HG03045 (cell line): ENCODE measurements around the gene CLASRP.

Source experiments
- ATAC-seq: cut with Tn5 transposase; IDR thresholded peaks from one replicate; pipeline ENCODE4 v1.9.1; 2021; ENCODE audit warnings: mild to moderate bottlenecking, moderate library complexity; ENCODE audit not compliant: unreplicated experiment

Gene CLASRP

DNA sequence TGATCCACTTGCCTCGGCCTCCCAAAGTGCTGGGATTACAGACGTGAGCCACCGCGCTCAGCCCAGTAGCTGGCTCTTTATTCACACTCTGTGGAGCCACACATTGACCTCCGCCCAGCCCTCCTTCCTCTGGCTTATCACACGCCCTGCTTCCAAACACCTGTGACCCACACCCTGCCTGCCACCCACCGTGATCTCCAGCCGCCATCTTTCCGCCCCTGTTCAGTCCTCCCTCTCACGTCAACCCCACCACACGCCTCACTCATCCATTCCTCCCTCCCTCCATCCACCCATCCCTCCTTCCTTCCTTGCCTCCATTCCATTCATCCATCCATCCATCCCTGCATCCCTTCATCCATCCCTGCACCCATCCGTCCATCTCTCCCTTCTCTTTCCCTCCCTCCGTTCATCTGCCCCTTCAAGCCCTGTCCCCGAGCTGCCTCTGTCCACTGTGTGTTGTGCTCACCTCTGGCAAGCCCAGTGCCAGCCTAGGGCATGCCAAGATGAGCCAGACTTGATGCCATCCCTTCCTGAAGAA lies 19.8 kb downstream of the CLASRP start:
- no peak for ATAC-seq

DNA sequence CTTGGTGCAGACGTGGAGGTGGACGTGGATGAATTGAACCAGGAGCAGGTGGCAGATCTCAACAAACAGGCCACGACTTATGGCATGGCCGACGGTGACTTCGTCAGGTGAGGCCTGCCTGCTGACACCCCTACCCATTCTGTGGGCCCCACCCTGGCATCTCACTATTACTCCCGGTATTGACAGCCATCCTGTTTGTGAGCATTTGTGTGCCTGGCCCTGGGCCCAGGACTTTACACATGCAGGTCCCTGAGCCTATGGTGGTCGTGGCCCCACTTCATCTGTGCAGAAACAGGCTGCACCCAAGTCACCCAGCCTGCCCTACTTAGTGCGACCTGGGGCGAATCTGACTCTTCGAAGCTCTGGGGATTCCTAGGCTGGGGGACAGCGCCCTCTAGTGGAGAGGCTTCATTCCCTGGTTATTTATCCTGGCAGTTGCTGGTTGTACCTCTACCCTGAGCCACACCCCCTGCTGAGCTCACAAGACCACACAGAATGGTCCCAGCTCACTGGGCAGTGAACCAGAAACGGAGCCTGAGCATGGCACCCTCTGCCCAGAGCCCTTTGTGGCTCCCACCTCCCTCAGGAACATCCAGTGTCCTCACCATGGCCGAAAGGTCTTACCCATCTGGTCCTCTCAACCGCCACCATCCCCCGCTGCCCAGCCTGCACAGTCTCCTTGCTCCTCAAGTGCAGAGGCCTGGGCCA lies 20.6 kb downstream of the CLASRP start:
- ATAC-seq = no peak

DNA sequence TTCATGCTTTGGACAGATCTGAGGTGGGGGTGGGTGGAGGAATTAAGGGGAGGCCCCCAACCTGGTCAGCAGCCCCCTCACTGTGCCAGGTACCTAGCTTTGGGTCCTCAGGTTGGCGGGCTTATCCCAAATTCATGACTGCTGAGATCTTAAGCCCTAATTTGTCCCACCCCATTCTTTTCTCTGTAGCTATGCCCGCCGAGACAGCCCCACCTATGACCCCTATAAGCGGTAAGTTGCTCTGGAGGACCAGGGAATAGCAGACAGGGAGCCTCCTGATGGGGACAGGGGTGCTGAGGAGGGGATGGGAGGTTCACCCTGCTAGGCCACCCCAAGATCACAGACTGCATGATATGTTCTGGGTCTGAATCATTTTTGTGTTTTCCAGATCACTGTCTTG lies 23.1 kb downstream of the CLASRP start:
- no peak for ATAC-seq

DNA sequence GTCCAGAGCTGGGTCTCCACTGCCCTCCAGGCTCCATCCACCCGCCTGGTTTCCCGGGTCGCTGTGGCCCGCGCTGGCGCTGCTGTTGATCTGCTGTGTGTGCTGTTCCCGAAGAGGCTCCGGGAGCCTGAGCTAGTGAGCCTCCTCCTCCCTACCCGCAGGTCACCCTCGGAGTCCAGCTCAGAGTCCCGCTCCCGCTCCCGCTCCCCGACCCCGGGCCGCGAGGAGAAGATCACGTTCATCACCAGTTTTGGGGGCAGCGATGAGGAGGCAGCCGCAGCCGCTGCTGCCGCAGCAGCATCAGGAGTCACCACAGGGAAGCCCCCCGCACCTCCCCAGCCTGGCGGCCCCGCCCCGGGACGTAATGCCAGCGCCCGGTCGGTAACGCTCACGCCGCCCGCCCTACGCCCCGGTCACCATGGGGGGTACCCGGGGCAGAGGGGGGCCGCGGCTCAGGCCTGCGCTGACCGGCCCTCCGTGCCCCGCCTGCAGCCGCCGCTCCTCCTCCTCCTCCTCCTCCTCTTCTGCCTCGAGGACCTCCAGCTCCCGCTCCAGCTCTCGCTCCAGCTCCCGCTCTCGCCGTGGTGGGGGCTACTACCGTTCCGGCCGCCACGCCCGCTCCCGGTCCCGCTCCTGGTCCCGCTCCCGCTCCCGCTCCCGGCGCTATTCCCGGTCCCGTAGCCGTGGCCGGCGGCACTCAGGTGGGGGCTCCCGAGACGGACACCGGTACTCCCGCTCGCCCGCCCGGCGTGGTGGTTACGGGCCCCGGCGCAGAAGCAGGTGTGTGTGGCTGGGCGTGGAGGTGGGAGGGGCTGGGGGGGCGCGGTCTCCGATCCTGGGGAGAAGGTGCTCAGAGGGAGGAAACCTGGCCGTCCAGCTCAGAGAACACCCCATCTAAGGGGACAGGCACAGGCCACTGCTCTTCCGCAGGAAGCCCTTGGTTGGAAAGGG lies 25.3 kb downstream of the CLASRP start:
- ATAC-seq = no peak

DNA sequence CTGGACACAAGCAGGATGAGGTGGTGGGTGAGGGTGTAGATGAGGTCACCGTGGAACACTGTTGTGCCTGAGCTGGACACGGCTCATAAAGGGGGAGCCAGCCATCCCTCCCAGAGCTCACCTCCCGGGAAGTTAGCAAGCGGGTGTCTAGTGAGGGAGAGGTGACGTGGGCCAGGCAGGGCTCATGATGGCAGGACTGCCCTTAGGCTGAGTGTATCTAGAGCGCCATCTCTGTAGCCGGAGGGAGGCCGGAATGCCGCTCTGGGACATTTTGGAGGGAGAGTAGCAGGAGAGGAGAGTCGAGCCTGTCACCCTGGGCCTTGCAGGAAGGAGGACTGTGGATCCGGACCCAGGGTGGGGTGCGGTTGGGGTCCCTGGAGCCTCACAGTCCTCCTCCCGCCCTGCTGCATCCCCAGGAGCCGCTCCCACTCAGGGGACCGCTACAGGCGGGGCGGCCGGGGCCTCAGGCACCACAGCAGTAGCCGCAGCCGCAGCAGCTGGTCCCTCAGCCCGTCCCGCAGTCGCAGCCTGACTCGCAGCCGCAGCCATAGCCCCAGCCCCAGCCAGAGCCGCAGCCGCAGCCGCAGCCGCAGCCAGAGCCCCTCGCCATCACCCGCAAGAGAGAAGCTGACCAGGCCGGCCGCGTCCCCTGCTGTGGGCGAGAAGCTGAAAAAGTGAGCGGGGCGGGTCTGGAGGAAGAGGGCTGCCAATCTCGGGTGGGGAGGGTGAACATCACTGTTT lies 28.2 kb downstream of the CLASRP start:
- ATAC-seq = no peak

DNA sequence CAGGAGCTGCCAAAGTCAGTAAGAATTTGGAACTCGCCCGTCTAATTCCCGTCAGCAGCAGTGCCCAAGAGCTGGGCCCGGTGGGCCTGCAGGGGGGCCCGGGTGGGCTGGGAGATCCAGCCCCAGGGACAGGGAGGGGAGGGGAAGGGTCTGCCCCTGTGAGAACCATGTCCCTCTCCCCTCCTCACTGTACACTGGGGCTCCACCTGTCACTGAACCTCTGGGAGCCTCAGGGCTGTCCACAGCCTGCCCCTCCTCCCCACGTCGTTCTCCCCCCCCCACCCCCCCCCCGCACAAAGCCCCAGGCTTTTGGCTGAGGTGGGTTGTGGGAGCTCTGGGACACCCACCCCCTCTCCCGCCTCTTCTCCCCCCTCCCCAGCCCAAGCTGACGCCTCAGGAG lies 29.2 kb downstream of the CLASRP start:
- no peak for ATAC-seq

DNA sequence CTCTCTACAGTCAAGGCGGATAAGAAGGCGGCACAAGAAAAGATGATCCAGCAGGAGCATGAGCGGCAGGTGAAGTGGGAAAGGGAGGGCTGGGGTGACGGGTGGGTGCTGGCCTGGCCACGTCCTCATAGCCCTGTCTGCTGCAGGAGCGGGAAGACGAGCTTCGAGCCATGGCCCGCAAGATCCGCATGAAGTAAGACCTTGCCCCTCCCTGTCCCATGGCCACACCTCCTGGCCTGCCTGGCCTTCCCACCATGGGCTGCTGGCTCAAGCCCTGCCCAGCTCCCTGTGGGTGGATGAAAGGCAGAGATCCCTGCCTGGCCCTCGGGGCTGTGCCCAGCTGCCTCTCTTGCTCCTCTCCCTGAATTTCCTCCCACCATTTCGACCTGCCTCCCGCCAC lies 30.2 kb downstream of the CLASRP start:
- ATAC-seq = no peak

DNA sequence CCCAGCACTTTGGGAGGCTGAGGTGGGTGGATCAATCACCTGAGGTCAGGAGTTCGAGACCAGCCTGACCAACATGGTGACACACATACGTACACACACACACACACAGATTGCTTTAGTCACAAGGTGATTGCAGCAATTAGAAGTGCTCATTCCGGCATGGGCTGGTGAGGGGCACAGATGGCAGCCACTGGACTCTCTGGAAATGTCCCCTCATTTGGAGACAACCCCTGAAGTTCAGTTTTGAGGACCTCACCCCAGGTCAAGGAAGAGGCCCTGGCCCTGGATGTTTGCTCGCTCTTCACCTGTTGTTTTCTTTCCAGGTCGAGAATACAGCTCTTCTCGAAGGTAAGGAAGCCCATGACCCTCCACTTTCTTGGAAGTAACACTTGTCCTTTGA lies 31.4 kb downstream of the CLASRP start:
- no peak for ATAC-seq

DNA sequence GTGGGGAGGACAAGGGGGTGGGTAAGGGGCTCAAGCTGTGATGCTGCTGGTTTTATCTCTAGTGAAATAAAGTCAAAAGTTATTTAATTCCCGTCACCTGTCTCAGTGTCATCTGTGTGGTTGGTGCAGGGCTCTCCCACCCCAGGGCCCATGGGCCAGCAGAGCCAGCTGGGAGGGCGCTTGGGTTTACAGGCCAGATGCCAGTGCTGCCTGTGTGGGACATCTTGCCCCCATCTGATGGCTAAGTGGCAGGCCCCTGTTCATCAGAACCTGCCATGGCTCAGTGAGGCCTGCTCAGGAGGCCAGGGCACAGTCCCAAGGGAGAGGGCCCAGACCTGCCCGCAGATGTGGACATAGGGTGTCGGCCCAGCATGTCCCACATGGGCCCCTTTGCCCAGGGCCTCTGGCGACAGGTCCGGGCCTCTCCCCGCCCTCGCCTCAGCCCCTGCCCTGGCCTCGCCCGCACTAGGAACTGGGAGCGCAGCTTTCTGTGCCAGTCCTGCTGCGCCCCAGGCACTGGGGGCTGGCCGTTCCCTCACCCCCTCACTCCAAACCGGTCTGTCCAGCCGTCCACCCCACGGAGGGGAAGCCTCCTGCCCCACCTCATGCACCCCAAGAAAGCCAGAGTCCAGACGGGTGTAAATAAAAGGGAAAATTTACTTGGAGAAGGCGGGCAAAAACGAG lies 32.2 kb downstream of the CLASRP start:
- ATAC-seq = no peak

DNA sequence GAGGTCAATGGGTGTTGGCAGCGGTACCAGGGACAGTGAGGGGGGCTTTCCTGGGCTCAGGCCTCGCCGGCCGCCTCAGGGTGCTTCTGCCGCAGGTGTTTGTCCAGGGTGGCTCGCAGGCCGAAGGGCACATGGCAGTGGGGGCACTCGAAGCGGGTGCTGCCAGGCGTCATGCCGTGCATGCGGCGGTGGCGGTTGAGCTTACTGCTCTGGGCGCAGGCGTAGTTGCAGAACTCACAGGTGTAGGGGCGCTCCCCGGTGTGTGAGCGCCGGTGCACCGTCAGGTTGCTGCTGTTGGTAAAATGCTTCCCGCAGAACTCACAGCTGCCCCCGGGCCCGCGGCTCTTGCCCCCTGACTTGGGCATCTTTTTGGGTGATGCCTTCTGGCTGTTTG lies 32.7 kb downstream of the CLASRP start:
- no peak for ATAC-seq

DNA sequence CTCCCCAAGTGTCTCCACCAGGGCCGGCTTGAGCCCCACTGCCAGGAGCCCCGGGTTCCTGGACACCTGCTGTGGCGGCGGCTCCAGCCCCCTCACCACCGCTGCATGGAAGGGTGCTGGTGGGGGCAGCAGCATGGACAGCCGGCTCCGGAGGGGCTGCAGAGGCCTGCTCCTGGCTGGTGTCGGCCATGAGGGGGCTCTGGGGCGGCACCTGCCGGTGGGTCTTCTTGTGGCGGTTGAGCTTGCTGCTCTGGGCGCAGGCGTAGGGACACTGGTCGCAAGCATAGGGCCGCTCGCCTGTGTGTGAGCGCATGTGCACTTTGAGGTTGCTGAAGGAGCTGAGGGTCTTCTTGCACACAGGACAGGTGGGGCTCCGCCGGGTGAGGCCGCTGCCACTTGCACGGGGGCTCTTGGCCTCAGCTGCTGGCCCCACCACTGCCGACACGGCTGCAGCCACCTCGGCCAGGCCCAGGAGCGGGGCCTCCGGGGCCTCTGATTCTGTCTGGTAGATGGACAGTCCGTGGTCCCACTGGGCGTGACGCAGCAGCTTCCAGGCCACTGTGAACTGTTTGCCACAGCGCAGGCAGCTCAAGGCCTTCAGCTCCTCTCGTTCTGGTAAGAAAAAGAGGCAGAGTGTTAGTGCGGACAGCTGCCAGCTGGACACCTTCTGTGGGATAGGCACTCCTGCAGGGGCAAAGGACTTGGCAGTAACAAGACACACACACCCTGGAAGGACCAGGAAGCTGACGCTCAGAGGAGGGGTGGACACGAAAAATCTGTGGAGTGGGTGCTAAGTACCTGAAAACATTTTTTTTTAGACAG lies 33.3 kb downstream of the CLASRP start:
- no peak for ATAC-seq

DNA sequence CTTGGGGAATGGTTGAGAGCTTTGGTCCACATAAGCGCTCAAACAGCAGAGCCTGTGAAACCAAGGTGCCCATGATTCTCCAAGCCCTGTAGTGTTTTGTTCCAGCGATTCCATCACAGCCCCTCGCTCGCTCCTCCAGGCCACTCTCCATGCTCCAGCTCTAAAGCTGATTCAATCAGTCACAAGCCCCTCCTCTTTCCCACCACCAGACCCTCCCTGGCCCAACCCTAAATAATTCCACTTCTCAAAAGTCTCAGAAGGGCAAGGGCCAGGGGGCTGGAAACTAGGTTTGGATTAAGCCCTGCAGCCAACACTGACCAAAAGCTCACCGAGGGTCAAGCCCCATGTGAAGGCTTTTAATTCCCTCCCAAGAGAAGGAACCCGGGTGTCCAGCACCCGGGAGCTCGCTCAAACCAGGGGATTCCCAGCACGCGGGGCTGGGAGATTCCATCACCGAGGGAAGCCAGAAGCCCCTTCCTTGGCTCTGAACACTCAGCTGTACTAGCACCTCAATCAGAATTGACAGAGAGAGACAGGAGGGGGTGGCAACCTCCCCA lies 36.0 kb downstream of the CLASRP start:
- ATAC-seq = peak; percentile 1

DNA sequence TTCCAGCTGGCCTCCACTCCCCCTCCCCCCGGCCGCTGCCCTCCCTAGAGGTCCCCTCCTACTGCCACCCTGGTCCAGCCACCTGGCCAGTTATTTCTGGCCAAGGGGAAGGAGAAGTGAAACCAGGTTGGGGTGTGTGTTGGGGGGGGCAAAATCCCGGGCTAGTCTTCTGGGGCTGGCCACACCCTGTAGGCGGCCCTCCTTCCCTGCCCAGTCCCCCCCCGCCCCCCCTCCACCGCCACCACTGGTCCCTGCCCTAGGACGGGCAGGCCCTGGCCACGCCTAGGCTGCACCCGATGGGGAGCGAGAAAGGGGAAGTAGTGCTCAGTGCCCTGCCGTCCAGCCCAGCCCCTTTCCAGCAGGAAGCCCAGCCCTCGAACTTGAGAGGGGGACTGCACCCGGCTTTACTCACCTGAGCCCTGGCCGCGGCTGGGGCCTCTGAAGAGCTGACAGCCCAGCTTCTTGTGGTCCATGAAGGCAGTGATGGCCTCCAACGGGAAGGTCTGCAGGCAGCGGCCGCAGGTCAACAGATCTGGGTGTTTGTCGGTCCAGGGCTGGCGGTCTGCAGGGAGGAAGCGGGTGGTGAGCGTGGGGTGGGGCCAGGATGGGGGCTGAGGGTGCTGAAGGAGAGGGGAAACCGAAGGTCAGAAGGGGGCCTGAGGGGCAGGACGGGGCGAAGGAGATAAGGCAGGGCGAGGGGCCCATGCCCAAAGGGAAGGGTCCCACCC lies 36.6 kb downstream of the CLASRP start:
- peak; percentile 52 for ATAC-seq

DNA sequence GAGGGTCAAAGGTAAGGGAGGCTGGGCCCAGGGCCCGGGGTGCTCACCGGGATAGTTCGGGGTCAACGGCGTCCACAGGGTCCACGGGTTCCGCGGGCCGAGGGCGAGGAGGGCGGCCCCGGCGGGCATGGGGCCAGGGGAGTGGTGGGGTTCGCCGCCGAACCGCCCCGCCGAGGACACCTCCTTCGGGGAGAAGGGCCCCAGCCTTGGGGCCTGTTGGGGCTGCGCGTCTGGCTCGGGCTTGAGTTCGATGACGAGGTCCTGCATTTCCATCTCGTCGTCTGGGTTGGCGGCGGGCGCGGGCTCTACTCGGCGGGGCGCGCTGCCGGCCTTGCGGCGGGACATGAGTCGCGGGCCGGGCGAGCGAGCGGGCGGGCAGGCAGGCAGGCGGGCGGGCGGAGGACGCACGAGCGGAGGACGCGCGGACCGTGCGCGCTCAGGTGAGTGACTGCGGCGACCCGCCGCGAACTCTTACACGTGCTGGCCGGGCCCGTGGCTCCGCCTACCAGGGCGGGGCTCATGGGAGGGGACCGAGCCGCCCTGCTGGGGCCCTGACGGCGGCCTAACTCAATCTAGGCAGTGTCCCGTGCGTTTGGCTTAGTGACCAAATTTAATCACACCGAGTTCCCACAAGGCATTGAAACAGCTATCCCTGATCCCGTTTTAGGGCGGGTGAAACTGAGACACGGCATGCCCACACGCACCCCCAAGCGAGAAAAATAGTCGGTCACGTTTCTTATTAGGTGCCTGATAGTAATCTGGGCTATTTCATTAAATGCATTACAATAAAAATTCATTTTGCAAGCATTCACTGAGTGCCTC lies 37.4 kb downstream of the CLASRP start, which contains the start of gene ZNF296:
ZNF296 (minus strand) TSS at position 450 of the 822 bp plus-strand sequence; CDS start at position 345, 105 bp downstream.
- ATAC-seq = peak; percentile 37

DNA sequence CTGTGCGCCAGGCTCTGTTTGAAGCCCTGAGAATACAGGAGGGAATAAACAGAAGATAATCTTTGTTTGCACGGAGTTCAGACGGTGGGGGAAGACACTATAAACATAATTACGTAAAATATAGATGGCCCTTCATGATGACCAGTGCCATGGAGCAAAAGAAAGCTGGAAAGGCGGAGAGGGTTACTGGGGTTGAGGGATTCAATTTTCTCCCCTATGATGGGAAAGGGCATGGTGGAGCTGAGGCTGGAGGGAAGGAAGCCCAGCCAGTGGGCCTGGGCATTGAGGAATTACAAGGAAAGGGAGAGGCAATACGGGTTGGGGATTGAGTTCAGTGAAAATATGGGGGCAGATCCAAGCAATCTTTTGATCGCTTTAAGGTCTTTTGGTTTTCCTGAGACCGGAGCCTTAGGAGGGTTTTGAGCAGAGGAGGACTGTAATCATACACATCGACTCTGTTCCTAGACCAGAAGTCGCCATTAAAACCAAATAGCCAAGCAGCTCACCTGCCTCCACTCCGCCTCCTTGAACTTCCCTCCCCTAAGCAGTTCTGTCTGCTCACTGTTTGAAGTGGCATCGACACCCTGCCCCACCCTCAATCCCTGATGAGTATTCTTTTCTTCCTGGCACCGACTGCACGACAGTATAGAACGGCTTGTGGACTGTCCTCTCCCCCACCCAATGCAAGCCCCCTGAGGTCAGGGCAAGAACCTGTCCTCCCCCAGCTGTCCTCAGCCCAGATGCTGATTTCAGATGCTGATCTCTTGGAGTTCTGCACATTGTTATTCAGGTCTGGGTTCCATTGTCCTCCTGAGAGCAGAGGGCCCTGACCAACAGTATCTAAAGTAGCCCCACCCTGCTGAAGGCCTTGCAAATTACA lies 38.2 kb downstream of the CLASRP start:
- no peak for ATAC-seq

DNA sequence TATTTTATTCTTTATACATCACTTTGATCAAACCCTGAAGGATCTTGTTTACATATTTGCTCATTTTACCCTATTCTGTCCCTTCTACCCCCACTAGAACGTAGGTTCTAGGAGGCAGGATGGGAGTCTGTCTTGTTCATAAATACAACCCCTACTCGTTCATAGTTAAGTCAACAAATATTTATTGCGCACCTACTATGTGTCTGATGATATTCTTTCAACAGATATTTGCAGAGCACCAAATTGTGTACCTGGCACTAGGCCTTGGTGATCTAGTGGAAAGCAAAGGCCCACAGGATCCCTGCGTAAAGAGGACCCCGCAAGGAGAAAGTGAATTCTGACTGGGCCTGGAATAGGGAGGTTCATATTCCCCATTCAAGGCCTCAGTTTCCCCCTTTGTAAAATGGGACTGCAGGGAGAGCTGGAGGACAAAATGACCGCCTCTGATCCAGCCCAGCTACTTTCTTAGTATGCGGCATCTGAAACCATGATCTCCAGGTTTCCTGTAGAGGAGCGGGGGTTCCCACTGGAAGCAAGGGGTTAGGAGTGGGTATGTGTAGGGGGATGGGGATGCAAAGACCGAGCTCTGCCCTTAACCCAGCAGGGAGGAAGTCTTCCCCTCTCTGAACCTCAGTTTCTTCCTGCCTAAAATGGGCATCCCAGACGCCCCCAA lies 39.7 kb downstream of the CLASRP start:
- ATAC-seq = no peak
